ENCODE measurements around the gene ATP7A. TPM values are rescaled to one million over a fixed set of nuclear protein-coding genes. Genes with fewer than 3 reads are reported as not detected.
"Not testable (repeated sequence)": the region's sequence is repeated elsewhere in the genome, so short reads cannot be mapped to it uniquely, and the experiment has no call there.

ATP7A gene
- total RNA-seq, 1 donor from 2014 or later, result 2.3 TPM

DNA sequence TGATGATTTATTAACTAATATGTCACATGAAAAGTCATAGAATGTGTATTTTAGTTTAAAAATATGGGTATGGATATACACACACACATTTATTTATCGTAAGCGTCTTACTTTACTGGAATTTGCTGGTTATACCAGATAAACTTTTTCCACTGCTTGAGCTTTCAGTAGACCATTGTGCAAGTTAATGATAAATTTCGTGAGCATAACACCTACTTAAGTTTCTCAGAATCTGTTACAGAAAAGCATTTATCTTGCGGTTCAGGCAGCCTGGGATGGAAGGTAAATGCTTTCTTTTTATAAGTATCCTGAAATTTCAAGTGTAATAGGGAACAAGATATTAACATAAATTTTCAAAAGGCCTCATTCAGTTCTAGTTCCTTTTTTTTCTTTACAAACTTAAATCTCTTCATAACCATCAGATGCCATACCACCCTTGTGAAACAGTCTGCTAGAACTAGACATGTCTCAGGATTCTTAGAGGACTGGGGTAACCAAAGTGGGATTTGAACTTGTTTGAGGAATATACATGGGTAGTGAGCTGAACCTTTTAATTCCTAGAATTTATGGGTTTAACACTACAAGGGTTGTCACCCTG is 27.7 kb downstream of the ATP7A start:
- no peak for DNase-seq (ENCODE audit: low spot score)

DNA sequence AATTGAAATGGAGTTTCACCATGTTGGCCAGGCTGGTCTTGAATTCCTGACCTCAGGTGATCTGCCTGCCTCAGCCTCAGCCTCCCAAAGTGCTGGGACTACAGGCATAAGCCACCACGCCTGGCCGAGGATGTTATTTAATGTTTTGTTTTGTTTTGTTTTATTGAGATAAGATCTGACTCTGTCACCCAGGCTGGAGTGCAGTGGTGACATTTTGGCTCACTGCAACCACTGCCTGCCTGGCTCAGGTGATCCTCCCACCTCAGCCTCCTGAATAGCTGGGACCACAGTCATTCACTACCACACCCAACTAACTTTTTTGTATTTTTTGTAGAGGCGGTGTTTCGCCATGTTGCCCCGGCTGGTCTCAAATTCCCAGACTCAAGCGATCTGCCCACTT is 34.5 kb downstream of the ATP7A start:
- ATAC-seq, result not testable (repeated sequence)

More for the DNA sequence above, 27.7 kb downstream of the ATP7A start:
- no peak for ATAC-seq

DNA sequence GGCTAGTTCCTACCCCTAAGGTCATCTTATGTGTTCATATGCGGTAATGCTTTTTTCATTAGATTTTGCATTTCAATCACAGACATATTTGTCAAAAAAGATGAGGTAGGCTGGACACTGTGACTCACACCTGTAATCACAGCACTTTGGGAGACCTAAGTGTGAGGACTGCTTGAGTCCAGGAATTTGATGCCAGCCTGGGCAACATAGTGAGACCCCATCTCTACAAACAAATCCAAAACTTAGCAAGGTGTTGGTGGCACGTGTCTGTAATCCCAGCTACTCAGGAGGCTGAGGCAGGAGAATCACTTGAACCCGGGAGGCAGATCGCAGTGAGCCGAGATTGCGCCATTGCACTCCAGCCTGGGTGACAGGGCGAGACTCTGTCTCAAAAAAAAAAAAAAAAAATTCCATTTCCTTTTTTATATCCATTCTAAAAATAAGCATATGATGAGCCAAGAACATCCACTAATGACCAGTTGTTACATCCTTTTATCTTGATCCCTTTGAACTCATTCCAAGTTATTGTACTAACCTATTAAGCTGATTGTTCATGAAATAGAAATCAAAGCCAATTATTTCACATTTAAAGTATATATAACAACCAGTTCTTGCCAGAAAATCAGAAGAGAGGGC is 35.5 kb downstream of the ATP7A start:
- no peak for DNase-seq (ENCODE audit: low spot score)
- ATAC-seq, result no peak

More for the DNA sequence above, 34.5 kb downstream of the ATP7A start:
- DNase-seq (ENCODE audit: low spot score), result not testable (repeated sequence)

DNA sequence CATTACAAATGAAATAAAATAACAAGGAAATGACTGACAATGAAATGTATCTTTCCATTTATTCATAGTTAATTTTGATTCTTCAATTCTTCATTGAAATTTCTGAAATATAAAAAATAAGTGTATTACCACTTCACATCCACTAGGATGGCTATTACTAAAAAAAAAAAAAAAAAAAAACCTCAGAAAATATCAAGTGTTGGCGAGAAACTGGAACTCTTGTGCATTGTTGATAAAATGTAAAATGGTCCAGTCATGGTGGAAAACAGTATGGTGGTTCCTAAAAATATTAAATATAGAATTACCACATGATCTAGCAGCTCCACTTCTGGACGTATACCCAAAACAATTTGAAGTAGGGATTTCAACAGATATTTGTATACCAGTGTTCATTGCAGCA is 36.1 kb downstream of the ATP7A start:
- DNase-seq (ENCODE audit: low spot score), result no peak
- ATAC-seq, result no peak

DNA sequence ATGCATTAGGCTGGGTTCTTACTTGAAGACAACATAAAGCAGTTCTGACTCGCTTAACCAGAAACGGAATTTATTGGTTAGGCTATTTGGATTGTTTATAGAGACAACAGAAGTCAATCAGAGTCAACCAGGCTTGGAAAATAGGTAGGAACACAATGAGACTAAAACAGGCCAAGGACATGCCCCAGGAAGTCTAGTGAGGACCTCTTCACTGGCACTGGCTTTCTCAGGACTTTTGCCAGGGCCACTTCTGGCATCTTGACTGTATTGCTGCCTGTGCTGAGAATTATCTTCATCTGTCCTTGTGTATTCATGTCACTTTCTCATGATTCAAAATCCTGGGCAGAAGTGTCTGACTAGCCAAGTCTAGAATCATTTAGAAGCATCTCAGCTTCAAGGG is 39.3 kb downstream of the ATP7A start:
- DNase-seq (ENCODE audit: low spot score) (no peak), ATAC-seq (no peak)

DNA sequence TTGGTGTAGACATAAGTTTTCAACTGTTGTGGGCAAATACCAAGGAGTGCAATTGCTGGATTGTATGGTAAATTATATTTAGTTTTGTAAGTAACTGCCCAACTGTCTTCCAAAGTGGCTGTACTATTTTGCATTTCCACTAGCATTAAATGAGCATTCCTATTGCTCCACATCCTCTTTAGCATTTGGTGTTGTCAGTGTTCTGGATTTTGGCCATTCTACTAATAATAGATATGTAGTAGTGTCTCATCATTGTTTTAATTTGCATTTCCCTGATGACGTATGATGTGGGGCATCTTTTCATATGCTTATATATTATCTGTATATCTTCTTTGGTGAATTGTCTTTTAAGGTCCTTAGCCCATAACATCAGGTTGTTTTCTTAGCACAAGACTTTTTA is 41.7 kb downstream of the ATP7A start:
- ATAC-seq, result no peak
- DNase-seq (ENCODE audit: low spot score), result no peak

DNA sequence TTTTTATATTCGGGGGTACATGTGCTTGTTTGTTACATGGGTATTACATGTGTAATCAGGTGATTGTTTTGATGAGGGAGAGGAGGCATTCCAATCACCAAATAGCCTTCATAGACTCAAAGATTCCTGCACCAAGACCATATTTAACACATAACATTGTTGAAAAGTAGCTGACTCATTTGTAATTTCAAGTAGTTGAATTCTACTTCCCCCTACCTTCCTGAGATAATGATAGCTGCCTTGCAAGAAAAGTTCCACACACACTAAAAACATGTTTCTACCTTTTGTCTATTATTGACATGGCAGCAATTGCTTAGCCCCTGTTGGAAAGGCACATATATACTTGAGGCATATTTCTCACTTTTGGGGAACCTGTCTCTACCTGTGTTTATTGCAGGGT is 42.8 kb downstream of the ATP7A start:
- no peak for ATAC-seq
- DNase-seq (ENCODE audit: low spot score), result no peak

DNA sequence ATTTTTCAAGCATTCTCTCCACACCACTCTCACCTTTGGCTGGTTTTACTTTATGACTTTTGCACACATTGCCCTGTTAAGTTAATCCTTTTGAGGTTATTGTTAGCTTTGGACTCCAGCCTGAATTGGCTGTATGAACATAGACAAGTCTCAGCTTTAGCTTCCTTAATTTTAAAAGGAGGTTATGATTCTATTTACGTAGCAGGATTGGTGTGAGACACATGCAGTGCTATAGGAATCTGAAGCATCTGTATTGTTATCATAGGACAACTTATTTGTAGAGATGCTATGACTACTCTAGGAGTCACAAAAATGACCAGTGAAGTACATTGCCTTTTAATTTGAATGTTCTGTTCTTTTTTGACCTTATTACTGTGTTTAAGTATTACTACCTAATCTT is 43.2 kb downstream of the ATP7A start:
- ATAC-seq (peak; percentile 58), DNase-seq (ENCODE audit: low spot score) (no peak)

DNA sequence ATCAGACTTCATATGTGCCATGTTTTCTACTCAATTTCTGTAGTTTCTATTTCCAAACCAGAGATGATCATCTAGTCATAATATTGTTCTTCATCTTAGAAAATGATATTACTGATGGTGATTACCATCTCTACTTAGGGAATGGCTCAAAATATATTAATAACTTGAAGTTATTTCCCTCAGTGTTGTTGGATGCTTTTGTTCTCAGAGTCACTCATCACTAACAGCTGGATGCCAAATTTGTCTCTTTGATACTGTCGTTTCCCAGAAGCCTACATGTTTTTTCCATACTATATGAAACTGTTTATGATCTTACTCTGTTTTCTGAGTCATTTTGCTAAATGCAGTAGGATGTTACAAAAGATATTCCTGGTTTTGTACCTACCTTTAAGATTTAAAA is 50.1 kb downstream of the ATP7A start:
- ATAC-seq (no peak), DNase-seq (ENCODE audit: low spot score) (no peak)

DNA sequence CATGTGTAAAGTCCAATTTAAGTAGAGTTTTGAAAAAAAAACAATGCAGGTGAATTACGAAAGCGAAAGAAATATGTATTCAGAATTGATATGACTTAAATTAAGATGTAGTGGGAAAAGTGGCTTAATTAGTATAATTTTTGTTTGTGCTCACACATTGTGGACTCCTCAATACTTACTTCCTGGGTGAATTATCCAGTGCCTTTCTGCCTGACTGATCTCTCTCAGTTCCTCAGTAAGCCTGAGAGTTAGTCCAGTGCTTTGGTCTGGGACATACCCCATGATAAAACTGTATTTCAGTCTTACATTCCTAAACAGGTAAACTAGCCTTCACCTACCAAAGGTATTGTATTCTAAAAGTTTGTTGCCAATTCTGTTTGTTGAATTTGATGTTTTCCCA is 50.6 kb downstream of the ATP7A start:
- DNase-seq (ENCODE audit: low spot score), result no peak
- ATAC-seq, result no peak

DNA sequence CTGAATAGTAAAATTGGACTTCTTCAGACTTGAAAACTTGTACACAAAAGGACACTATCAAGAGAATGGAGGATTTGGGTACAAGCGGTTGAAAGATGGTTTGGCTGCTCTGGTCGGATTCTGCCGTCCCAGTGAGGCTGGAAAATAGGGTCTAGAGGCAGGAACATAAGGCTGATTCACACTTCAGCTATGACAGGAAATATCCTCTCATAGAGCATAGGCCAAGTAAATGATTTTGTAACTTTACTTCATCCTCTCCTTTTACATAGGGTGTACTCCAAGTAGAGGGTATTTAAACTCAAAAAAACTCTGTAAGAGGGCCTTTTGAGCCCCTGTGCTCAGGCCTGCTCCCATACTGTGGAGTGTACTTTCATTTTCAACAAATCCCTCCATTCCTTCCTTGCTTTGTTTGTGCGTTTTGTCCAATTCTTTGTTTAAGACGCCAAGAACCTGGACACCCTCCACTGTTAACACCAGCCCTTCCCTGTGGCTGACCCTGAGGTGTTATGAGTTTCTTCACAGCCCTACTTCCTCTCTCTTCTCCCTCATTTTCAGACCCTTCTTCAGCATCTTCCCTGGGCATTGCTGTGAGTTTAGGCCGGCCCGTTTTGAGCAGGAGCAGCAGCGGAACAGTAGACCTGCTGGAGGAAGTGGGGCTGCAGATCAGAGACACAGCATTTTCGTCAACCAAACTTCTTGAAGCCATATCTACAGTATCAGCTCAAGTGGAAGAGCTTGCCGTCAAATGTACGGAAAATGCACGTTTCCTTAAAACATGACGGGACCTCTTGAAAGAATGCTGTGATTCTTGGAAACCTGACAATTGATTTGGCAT is 51.8 kb downstream of the ATP7A start:
- no peak for DNase-seq (ENCODE audit: low spot score)
- ATAC-seq, result no peak

DNA sequence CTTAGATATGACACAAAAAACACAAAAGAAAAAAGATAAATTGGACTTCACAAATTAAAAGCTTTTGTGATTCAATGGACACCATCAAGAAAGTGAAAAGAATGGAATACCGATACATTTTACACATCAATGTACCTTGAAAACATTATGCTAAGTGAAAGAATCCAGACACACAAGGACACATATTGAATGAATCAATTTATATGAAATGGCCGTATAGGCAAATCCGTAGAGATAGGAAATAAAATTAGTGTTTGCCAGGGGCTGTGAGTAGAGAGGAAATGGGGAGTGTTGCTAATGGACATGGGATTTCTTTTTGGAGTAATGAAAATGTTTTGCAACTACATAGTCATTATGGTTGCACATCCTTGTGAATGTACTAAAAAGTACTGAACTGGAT is 55.9 kb downstream of the ATP7A start:
- DNase-seq (ENCODE audit: low spot score) (no peak), ATAC-seq (no peak)

DNA sequence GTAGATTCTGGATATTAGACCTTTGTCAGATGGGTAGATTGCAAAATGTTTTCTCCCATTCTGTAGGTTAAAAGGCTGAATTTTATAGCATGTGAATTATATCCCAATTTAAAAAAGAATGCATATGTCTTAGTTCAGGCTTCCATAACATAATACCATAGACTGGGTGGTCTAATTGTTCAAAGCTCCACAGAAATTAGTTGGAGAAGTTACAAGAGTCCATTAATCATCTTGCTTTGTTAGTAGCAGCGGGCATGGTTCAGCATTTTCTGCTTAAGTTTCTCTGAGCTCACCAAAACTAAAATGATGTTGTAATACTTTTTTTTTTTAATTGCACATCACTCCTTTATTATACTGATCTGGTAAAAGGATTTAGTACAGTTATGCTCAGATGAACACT is 57.1 kb downstream of the ATP7A start:
- ATAC-seq (no peak), DNase-seq (ENCODE audit: low spot score) (no peak)

DNA sequence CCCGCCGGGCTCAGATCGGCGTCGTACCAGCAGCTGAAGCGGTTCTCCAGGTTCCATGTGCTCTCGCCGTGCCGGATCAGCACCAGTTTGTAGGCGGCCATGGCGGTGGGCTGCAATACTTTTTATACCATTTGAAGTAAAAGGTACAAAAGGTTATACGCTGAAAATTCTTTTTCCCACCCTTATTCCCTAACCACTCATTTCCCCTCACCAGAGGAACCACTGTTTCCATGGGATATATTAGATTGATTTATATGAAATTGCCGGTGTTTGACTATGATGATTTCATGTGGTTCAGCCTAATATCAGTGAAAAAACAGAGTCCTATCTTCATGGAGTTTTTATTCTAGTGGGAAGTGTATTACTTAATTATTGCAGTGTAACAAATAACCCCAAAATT is 59.0 kb downstream of the ATP7A start, which contains the start of gene PGAM4:
PGAM4 (minus strand) TSS at position 101 of the 400 bp plus-strand sequence; CDS start at position 101, 0 bp downstream.
- no peak for DNase-seq (ENCODE audit: low spot score)

DNA sequence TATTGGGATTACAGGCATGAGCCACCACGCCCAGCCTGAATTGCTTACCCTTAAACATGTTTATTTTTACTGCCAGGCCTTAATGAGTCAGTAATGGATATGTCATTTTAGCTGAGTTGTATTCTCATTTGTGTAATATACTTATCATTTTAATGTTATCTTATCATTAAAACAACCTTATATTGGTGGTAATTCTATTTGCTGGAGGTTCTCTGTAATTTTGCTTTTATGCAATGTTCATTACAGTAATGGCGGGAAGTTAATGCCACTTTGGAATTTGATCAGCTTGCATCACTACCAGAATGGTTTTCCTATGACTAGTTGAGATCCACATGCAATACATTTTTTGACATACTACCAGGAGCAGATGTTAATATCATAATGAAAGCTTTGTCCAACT is 65.3 kb downstream of the ATP7A start:
- no peak for ATAC-seq
- DNase-seq (ENCODE audit: low spot score), result no peak

More for the DNA sequence above, 59.0 kb downstream of the ATP7A start, which contains the start of gene PGAM4:
- ATAC-seq, result no peak

DNA sequence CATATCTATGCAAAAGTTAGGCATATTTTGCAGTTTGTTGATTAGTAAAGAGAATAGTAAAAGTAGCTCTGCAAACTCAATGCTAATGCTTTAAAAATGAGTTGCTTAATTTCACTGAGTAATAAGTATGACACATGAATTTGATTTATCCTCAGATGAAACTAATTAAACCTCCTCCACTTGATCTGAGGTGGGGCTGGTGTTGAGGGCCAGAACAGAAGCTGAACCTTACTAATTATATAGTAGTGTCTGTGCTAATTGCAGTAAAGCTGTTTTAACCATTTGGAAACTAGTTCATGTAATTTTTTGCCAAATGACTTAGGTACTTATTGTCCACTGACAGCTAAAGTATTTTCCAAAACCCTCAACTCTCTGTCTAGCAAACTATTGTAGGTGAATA is 66.6 kb downstream of the ATP7A start:
- no peak for ATAC-seq

DNA sequence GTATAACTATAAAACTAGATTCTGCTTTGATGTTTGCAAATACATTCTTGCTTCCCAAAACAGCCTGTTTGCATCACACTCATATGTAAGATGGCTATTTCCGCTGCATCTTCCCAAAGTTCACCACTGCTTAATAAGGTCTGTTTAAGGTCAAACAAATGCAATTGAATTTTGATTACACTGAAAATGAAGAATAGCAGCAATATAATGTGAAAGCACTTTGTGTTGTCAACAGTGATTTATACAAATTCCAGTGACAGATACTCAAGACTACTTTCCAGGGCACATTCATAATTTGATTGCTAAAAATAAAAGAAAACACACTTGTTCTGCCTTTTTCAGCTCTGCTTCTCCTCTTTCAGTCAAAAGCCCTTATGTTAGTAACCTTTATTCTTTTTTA is 67.0 kb downstream of the ATP7A start:
- no peak for DNase-seq (ENCODE audit: low spot score)
- ATAC-seq, result no peak

More for the DNA sequence above, 66.6 kb downstream of the ATP7A start:
- no peak for DNase-seq (ENCODE audit: low spot score)

DNA sequence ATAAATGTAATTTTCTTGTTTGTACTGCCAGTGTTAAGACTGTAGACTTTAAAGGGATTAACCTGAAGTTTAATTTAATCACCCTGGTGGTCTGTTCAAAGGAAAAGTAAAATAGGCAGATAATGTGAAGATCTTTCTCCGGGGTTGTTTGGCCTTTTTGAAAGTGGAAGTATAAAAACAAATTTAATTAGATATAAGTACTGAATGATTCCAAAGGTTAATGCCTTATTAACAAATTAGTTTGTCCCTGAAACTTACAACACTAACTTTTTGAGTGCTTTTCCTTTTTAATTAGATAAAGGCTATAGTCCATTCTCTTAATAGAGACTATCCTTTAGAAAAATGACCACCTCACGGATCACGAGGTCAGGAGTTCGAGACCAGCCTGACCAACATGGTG is 69.4 kb downstream of the ATP7A start:
- DNase-seq (ENCODE audit: low spot score), result no peak
- no peak for ATAC-seq

DNA sequence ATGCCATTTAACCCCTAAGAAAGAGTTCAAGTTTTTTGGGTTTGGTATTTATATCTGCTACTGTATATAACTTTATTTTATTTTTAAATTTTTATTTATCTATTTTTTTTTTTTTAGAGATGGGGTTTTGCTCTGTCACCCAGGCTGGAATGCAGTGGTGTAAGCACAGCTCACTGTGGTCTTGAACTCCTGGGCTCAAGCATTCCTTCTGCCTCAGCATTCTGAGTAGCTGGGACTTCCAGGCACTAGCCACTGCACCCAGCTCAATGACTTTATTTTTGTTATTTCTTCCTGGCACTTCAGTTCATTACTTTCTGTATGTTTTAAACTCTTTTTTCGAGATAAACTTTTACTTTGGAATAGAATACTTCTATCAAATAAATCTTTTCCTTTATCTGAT is 101.4 kb downstream of the ATP7A start:
- DNase-seq (ENCODE audit: low spot score), result no peak
- no peak for ATAC-seq

DNA sequence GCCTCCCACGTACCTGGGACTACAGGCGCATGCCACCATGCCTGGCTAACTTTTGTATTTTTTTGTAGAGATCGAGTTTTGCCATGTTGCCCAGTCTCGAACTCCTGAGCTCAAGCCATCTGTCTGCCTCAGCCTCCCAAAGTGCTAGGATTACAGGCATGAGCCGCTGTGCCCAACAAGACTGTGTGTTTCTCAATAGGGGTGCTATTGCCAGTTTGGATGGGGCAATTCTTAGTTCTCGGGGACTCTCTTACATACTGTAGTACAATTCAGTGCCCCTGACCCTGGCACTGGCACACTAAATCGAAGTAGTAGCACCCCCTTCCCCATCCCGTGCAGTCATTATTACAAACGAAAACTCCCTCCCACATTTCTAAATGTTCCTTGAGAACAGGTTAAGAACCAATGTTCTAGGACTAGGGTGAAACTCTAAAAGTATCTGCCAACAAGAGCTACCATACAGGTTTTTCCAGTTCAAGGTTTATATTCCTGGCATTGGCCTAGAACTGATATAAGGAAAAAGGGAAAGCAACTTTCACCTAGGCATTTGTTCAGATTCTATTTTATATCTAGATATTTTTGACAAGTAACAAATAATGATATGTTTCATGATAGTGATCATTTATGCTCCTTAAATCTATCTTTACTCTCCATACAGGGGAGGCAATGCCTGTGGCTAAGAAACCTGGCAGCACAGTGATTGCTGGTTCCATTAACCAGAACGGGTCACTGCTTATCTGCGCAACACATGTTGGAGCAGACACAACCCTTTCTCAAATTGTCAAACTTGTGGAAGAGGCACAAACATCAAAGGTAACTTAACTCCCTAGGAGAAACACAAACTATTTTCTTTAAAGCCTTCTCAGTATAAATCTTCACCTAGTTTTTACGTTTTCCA is 109.3 kb downstream of the ATP7A start:
- ATAC-seq, result no peak
- DNase-seq (ENCODE audit: low spot score), result no peak
